Measurements from ENCODE around the gene DZIP3. TPM values are rescaled to one million over a fixed set of nuclear protein-coding genes. Genes with fewer than 3 reads are reported as not detected.
"Not testable (repeated sequence)": the region's sequence is repeated elsewhere in the genome, so short reads cannot be mapped to it uniquely, and the experiment has no call there.

The DZIP3 gene
- total and polyA plus RNA-seq, 10 donors = 4.8 to 24.4 (median 15.2) TPM

DNA sequence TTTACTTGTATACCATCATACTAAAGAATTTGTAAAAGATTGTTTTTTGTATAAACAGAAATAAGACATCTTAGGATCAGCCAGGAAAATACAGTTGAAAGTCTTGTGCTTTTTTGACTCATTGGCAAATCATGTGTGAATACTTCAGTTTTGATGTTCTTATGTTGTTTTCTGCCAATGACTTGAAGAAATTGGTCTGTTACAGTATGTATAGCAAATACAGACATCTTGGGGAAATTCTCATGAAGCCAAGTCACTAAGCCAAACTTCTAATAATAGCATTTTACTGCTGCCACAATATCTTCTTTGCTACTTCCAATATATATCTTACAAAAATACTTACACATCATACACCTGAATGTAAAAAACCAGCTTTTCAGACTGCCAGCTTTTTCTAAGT, 83.2 kb downstream of the DZIP3 start:
- Histone ChIP-seq H3K4me3 (no peak overlapping the region), H3K27me3 (replicated peaks in 1 of 7) (no peaks in the 10 kb centered on the region), H3K9me3 (no peaks in the 10 kb centered on the region), H3K4me1 (peaks cover 0 to 4% (median 0%) of the 10 kb centered on the region in 6 donors), H3K27ac (no peak overlapping the region), H3K36me3 (peaks cover 0 to 51% (median 9%) of the 10 kb centered on the region in 6 donors)
- intact Hi-C loops (cut with DNase I; ENCODE audit: low total_unique reads) = no loop called here
- no peak for DNase-seq
- TF ChIP-seq, protein P1, sequence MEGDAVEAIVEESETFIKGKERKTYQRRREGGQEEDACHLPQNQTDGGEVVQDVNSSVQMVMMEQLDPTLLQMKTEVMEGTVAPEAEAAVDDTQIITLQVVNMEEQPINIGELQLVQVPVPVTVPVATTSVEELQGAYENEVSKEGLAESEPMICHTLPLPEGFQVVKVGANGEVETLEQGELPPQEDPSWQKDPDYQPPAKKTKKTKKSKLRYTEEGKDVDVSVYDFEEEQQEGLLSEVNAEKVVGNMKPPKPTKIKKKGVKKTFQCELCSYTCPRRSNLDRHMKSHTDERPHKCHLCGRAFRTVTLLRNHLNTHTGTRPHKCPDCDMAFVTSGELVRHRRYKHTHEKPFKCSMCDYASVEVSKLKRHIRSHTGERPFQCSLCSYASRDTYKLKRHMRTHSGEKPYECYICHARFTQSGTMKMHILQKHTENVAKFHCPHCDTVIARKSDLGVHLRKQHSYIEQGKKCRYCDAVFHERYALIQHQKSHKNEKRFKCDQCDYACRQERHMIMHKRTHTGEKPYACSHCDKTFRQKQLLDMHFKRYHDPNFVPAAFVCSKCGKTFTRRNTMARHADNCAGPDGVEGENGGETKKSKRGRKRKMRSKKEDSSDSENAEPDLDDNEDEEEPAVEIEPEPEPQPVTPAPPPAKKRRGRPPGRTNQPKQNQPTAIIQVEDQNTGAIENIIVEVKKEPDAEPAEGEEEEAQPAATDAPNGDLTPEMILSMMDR (IDR thresholded peaks at IDR 0.05 in 8 of 11, conservative IDR thresholded peaks at IDR 0.05 in 3 of 11) = no peak
- TF ChIP-seq POLR2AphosphoS5 (IDR thresholded peaks at IDR 0.05) (no peak), POLR2A (IDR thresholded peaks at IDR 0.05) (no peak)

DNA sequence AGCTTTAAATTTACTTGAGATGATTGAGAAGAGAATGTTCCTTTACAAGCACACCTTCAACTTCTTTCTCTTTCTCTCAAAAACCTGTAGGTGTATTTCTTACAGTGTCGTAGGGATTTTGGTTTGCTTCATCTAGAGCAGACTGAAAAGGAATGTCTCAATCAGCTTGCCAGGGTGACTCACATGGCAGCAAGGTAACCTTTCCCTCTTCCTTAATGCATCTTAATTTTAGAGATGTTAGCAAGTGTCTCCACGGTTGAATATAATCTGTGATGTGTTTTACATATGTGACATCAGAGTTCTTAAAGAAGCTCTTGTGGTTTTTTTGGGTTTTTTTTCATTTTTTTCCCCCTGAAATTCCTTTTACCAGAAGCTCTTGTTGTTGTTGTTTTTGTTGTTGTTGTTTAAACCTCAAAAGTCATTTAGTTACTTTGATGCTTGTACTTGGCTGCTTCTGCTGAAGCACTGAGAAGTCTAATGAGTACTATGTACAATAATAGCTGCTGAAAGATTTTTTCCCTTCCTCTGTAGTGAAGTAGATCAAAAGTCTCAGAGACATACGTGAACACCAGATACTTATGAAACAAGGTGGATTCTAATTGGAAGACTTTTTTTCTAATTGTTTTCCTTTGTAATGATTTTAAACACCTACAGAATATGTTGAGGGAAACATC, 84.6 kb downstream of the DZIP3 start:
- no peaks in the 10 kb centered on the region for H3K4me1 ChIP-seq
- H3K27ac ChIP-seq = no peak overlapping the region
- H3K9me3 ChIP-seq = no peaks in the 10 kb centered on the region
- no peak overlapping the region for H3K4me3 ChIP-seq
- no peak for DNase-seq
- TF ChIP-seq, protein P1 (IDR thresholded peaks at IDR 0.05 in 8 of 11, conservative IDR thresholded peaks at IDR 0.05 in 3 of 11) = no peak
- TF ChIP-seq POLR2A (IDR thresholded peaks at IDR 0.05) = no peak
- TF ChIP-seq POLR2AphosphoS5 (IDR thresholded peaks at IDR 0.05) = no peak
- 68 to 87% (median 79%) methylated on average over 3 of the region's 3 CpGs for WGBS, 5 donors
- no peaks in the 10 kb centered on the region for H3K27me3 ChIP-seq (replicated peaks in 1 of 7)
- intact Hi-C loops (cut with DNase I; ENCODE audit: low total_unique reads) = no loop called here
- H3K36me3 ChIP-seq = peaks cover 0 to 64% (median 11%) of the 10 kb centered on the region in 6 donors

DNA sequence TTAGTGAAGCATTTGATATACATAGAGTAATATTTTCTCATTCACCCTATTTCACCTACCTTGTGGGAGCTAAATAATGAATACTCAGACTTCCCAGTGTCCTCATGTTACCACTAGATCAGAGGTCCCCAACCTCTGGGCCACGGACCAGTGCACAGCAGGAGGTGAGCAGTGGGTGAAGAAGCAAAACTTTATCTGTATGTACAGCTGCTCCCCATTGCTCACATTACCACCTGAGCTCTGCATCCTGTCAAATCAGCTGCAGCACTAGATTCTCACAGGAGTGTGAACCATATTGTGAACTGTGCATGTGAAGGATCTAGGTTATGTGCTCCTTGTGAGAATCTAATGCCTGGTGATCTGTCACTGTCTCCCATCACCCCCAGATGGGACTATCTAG, 88.3 kb downstream of the DZIP3 start:
- no peak overlapping the region for H3K27ac ChIP-seq
- no peak overlapping the region for H3K4me3 ChIP-seq
- H3K4me1 ChIP-seq = no peaks in the 10 kb centered on the region
- H3K27me3 ChIP-seq (replicated peaks in 1 of 7) = no peaks in the 10 kb centered on the region
- no peaks in the 10 kb centered on the region for H3K9me3 ChIP-seq
- intact Hi-C loops (cut with DNase I; ENCODE audit: low total_unique reads) = no loop called here
- peaks cover 0 to 42% (median 8%) of the 10 kb centered on the region in 6 donors for H3K36me3 ChIP-seq
- TF ChIP-seq POLR2A (IDR thresholded peaks at IDR 0.05) (no peak), POLR2AphosphoS5 (IDR thresholded peaks at IDR 0.05) (no peak)
- TF ChIP-seq, protein P1 (IDR thresholded peaks at IDR 0.05 in 8 of 11, conservative IDR thresholded peaks at IDR 0.05 in 3 of 11) = no peak
- no peak for DNase-seq
- 86 to 100% (median 95%) methylated on average over 1 of the region's 1 CpG for WGBS, 5 donors

- H3K4me3 ChIP-seq; H3K27ac ChIP-seq; H3K27me3 ChIP-seq (replicated peaks in 1 of 7); DNase-seq; intact Hi-C loops (cut with DNase I; ENCODE audit: low total_unique reads); H3K4me1 ChIP-seq: not testable (repeated sequence)
- Histone ChIP-seq H3K36me3 (peaks cover 0 to 78% (median 36%) of the 10 kb centered on the region in 6 donors), H3K9me3 (peaks cover 0 to 14% (median 10%) of the 10 kb centered on the region in 8 donors)
- 84 to 98% (median 92%) methylated on average over 2 of the region's 2 CpGs for WGBS, 5 donors
Observed at GRCh38 chr3:108692286-108692685, 102.8 kb downstream of the DZIP3 start.
